ENCODE results near the gene PELI2.

Gene PELI2

GRCh38 chr14:56244138-56244789 is 126.1 kb downstream of the PELI2 start:
- no peak for DNase-seq (ENCODE audit: low spot score)

- DNase-seq (ENCODE audit: low spot score) = peak; percentile 16
These were observed 129.4 kb downstream of the PELI2 start for GRCh38 chr14:56247495-56248200.

- DNase-seq (ENCODE audit: low spot score) = no peak
These were observed 130.2 kb downstream of the PELI2 start for GRCh38 chr14:56248442-56248841.

GRCh38 chr14:56261046-56261445 is 142.8 kb downstream of the PELI2 start:
- DNase-seq (ENCODE audit: low spot score) = no peak

- DNase-seq (ENCODE audit: low spot score) = no peak
These were observed 144.3 kb downstream of the PELI2 start for GRCh38 chr14:56262530-56262929.

- DNase-seq (ENCODE audit: low spot score) = no peak
These were observed 149.8 kb downstream of the PELI2 start for GRCh38 chr14:56268039-56268438.

- DNase-seq (ENCODE audit: low spot score) = no peak
These were observed 150.5 kb downstream of the PELI2 start for GRCh38 chr14:56268673-56269072.

GRCh38 chr14:56270921-56271320 is 152.7 kb downstream of the PELI2 start:
- DNase-seq (ENCODE audit: low spot score) = no peak

- DNase-seq (ENCODE audit: low spot score) = peak; percentile 44
These were observed 153.8 kb downstream of the PELI2 start for GRCh38 chr14:56271970-56272369.

GRCh38 chr14:56273155-56273554 is 154.9 kb downstream of the PELI2 start:
- DNase-seq (ENCODE audit: low spot score) = no peak

- no peak for DNase-seq (ENCODE audit: low spot score)
These were observed 155.7 kb downstream of the PELI2 start for GRCh38 chr14:56273951-56274350.

- DNase-seq (ENCODE audit: low spot score) = no peak
These were observed 156.3 kb downstream of the PELI2 start for GRCh38 chr14:56274556-56274955.

GRCh38 chr14:56276108-56276507 is 157.9 kb downstream of the PELI2 start:
- DNase-seq (ENCODE audit: low spot score) = no peak

- DNase-seq (ENCODE audit: low spot score) = no peak
These were observed 160.2 kb downstream of the PELI2 start for GRCh38 chr14:56278383-56278782.

- no peak for DNase-seq (ENCODE audit: low spot score)
These were observed 162.6 kb downstream of the PELI2 start for GRCh38 chr14:56280843-56281242.

GRCh38 chr14:56282179-56282578 is 164.0 kb downstream of the PELI2 start:
- no peak for DNase-seq (ENCODE audit: low spot score)

- DNase-seq (ENCODE audit: low spot score) = no peak
These were observed 166.4 kb downstream of the PELI2 start for GRCh38 chr14:56284641-56285040.

GRCh38 chr14:56289155-56289554 is 170.9 kb downstream of the PELI2 start:
- DNase-seq (ENCODE audit: low spot score) = no peak

- no peak for DNase-seq (ENCODE audit: low spot score)
These were observed 172.0 kb downstream of the PELI2 start for GRCh38 chr14:56290195-56290594.

GRCh38 chr14:56292970-56293369 is 174.8 kb downstream of the PELI2 start:
- DNase-seq (ENCODE audit: low spot score) = no peak

- no peak for DNase-seq (ENCODE audit: low spot score)
These were observed 175.3 kb downstream of the PELI2 start for GRCh38 chr14:56293506-56293905.

GRCh38 chr14:56294128-56294527 is 175.9 kb downstream of the PELI2 start:
- no peak for DNase-seq (ENCODE audit: low spot score)

GRCh38 chr14:56295743-56296142 is 177.5 kb downstream of the PELI2 start:
- no peak for DNase-seq (ENCODE audit: low spot score)

- DNase-seq (ENCODE audit: low spot score) = no peak
These were observed 179.2 kb downstream of the PELI2 start for GRCh38 chr14:56297449-56297848.

Data from pons (tissue), 1 donor.